ENCODE results near the gene TSPOAP1.
"Not testable (repeated sequence)": the region's sequence is repeated elsewhere in the genome, so short reads cannot be mapped to it uniquely, and the experiment has no call there.

Gene TSPOAP1

GRCh38 chr17:58351831-58352595, 23.4 kb upstream of the TSPOAP1 start, which contains the start of gene SUPT4H1:
TSS of gene SUPT4H1 (minus strand) at chr17:58352201. CDS start at chr17:58352135, 66 bp downstream.
- H3K9ac ChIP-seq (ENCODE audit: low read length in 2 of 2) = peak within 1 kb of the TSS; percentile 89 to 96
- no peaks in the 10 kb centered on the region for H3K27me3 ChIP-seq (ENCODE audit: control insufficient read depth in 1 of 2, insufficient read depth in 2 of 2, low read length in 2 of 2)
- H3K36me3 ChIP-seq (ENCODE audit: control insufficient read depth in 2 of 2, insufficient read depth in 2 of 2, low read length in 2 of 2) = peaks cover 28 to 29% of the 10 kb centered on the region in 2 donors
- H3K4me1 ChIP-seq (ENCODE audit: control insufficient read depth, insufficient read depth, low read length) = peaks cover 11% of the 10 kb centered on the region
- peak within 1 kb of the TSS; percentile 98 to 99 for H3K4me3 ChIP-seq (ENCODE audit: low read length in 2 of 2)
- H3K9me3 ChIP-seq (ENCODE audit: control insufficient read depth in 2 of 2, low read length in 2 of 2) = no peaks in the 10 kb centered on the region
- H3K27ac ChIP-seq (ENCODE audit: low read length) = peak within 1 kb of the TSS; percentile 90

- Histone ChIP-seq H3K27ac (ENCODE audit: low read length) (no peak overlapping the region), H3K27me3 (ENCODE audit: control insufficient read depth in 1 of 2, insufficient read depth in 2 of 2, low read length in 2 of 2) (no peaks in the 10 kb centered on the region), H3K9ac (ENCODE audit: low read length in 2 of 2) (peak overlapping the region; percentile 89 to 96), H3K4me1 (ENCODE audit: control insufficient read depth, insufficient read depth, low read length) (peaks cover 11% of the 10 kb centered on the region), H3K9me3 (ENCODE audit: control insufficient read depth in 2 of 2, low read length in 2 of 2) (no peaks in the 10 kb centered on the region), H3K36me3 (ENCODE audit: control insufficient read depth in 2 of 2, insufficient read depth in 2 of 2, low read length in 2 of 2) (peaks cover 35 to 37% of the 10 kb centered on the region in 2 donors), H3K4me3 (ENCODE audit: low read length in 2 of 2) (peak overlapping the region; percentile 98 to 99)
Observed at GRCh38 chr17:58351182-58351581, 22.6 kb upstream of the TSPOAP1 start.

- no peak overlapping the region for H3K4me3 ChIP-seq (ENCODE audit: low read length in 2 of 2)
- no peaks in the 10 kb centered on the region for H3K9me3 ChIP-seq (ENCODE audit: control insufficient read depth in 2 of 2, low read length in 2 of 2)
- H3K27me3 ChIP-seq (ENCODE audit: control insufficient read depth in 1 of 2, insufficient read depth in 2 of 2, low read length in 2 of 2) = no peaks in the 10 kb centered on the region
- no peak overlapping the region for H3K9ac ChIP-seq (ENCODE audit: low read length in 2 of 2)
- H3K36me3 ChIP-seq (ENCODE audit: control insufficient read depth in 2 of 2, insufficient read depth in 2 of 2, low read length in 2 of 2) = peaks cover 49 to 59% of the 10 kb centered on the region in 2 donors
- peaks cover 25% of the 10 kb centered on the region for H3K4me1 ChIP-seq (ENCODE audit: control insufficient read depth, insufficient read depth, low read length)
- no peak overlapping the region for H3K27ac ChIP-seq (ENCODE audit: low read length)
Observed at GRCh38 chr17:58348038-58348437, 19.4 kb upstream of the TSPOAP1 start.

- no peak overlapping the region for H3K27ac ChIP-seq (ENCODE audit: low read length)
- peaks cover 49 to 59% of the 10 kb centered on the region in 2 donors for H3K36me3 ChIP-seq (ENCODE audit: control insufficient read depth in 2 of 2, insufficient read depth in 2 of 2, low read length in 2 of 2)
- peaks cover 14% of the 10 kb centered on the region for H3K4me1 ChIP-seq (ENCODE audit: control insufficient read depth, insufficient read depth, low read length)
- no peaks in the 10 kb centered on the region for H3K27me3 ChIP-seq (ENCODE audit: control insufficient read depth in 1 of 2, insufficient read depth in 2 of 2, low read length in 2 of 2)
- H3K4me3 ChIP-seq (ENCODE audit: low read length in 2 of 2) = no peak overlapping the region
- H3K9me3 ChIP-seq (ENCODE audit: control insufficient read depth in 2 of 2, low read length in 2 of 2) = no peaks in the 10 kb centered on the region
- H3K9ac ChIP-seq (ENCODE audit: low read length in 2 of 2) = no peak overlapping the region
Observed at GRCh38 chr17:58345500-58345899, 16.9 kb upstream of the TSPOAP1 start.

GRCh38 chr17:58344791-58345157, 16.2 kb upstream of the TSPOAP1 start:
- Histone ChIP-seq H3K27me3 (ENCODE audit: control insufficient read depth in 1 of 2, insufficient read depth in 2 of 2, low read length in 2 of 2) (no peaks in the 10 kb centered on the region), H3K27ac (ENCODE audit: low read length) (peak overlapping the region; percentile 41), H3K9me3 (ENCODE audit: control insufficient read depth in 2 of 2, low read length in 2 of 2) (no peaks in the 10 kb centered on the region), H3K4me3 (ENCODE audit: low read length in 2 of 2) (no peak overlapping the region), H3K36me3 (ENCODE audit: control insufficient read depth in 2 of 2, insufficient read depth in 2 of 2, low read length in 2 of 2) (peaks cover 49 to 58% of the 10 kb centered on the region in 2 donors), H3K4me1 (ENCODE audit: control insufficient read depth, insufficient read depth, low read length) (peaks cover 14% of the 10 kb centered on the region), H3K9ac (ENCODE audit: low read length in 2 of 2) (no peak overlapping the region)

DNA sequence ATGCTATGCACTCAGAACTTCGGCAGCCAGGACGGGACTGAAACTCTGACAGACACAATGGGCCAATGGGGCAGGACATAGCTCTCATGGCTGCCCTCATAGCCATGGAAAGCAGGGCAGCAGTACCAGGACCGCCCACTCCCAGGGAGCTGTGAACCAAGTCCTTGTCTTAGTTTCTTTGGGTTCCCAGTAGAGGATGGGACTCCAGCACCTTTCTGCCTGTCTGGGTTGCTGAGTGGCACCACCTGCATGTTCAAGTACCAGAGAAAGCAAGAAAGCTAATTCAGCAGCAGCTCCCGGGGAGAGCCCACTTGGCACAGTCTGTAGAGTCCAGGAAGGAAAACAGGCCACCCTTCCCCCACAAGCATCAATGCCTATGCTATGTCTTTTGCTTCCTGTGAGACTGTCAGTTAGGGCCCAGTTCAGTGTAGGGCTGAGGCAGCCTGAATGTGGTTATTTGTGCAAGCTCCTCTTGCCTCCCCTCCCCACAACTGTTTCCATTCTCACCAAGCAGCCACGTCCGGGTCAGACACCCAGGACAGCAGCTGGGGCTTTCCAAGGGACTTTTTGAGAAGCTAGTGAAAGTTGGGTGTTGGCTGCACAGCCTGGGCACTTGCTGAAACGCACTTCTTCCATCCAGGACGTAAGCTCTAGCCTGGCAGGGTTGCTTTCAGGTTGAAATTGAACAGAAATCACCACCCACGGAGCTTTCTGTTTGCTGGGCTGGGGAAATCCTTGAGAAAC, 15.6 kb upstream of the TSPOAP1 start:
- Histone ChIP-seq H3K4me1 (ENCODE audit: control insufficient read depth, insufficient read depth, low read length) (peaks cover 14% of the 10 kb centered on the region), H3K36me3 (ENCODE audit: control insufficient read depth in 2 of 2, insufficient read depth in 2 of 2, low read length in 2 of 2) (peaks cover 43 to 52% of the 10 kb centered on the region in 2 donors), H3K27me3 (ENCODE audit: control insufficient read depth in 1 of 2, insufficient read depth in 2 of 2, low read length in 2 of 2) (no peaks in the 10 kb centered on the region), H3K9ac (ENCODE audit: low read length in 2 of 2) (peak overlapping the region in 1 of 2 donors; percentile 36), H3K9me3 (ENCODE audit: control insufficient read depth in 2 of 2, low read length in 2 of 2) (no peaks in the 10 kb centered on the region), H3K27ac (ENCODE audit: low read length) (peak overlapping the region; percentile 41), H3K4me3 (ENCODE audit: low read length in 2 of 2) (peak overlapping the region in 1 of 2 donors; percentile 1)

DNA sequence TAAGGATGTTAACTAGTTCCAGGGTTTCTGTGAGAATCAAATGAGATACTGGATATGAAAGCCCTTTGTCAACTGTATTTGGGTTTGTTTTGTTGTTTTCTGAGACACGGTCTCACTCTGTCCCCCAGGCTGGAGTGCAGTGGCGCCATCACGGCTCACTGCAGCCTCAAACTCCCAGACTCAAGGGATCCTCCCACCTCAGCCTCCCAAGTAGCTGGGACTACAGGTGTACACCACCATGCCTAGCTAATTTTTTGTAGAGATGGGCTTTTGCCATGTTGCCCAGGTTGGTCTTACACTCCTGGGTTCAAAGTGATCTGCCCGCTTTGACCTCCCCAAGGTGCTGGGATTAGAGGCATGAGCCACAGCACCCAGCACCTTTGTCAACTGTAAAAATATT, 14.5 kb upstream of the TSPOAP1 start:
- peak overlapping the region; percentile 41 for H3K27ac ChIP-seq (ENCODE audit: low read length)
- H3K9ac ChIP-seq (ENCODE audit: low read length in 2 of 2) = no peak overlapping the region
- peaks cover 32 to 41% of the 10 kb centered on the region in 2 donors for H3K36me3 ChIP-seq (ENCODE audit: control insufficient read depth in 2 of 2, insufficient read depth in 2 of 2, low read length in 2 of 2)
- H3K9me3 ChIP-seq (ENCODE audit: control insufficient read depth in 2 of 2, low read length in 2 of 2) = no peaks in the 10 kb centered on the region
- no peaks in the 10 kb centered on the region for H3K27me3 ChIP-seq (ENCODE audit: control insufficient read depth in 1 of 2, insufficient read depth in 2 of 2, low read length in 2 of 2)
- no peak overlapping the region for H3K4me3 ChIP-seq (ENCODE audit: low read length in 2 of 2)
- H3K4me1 ChIP-seq (ENCODE audit: control insufficient read depth, insufficient read depth, low read length) = peaks cover 19% of the 10 kb centered on the region

DNA sequence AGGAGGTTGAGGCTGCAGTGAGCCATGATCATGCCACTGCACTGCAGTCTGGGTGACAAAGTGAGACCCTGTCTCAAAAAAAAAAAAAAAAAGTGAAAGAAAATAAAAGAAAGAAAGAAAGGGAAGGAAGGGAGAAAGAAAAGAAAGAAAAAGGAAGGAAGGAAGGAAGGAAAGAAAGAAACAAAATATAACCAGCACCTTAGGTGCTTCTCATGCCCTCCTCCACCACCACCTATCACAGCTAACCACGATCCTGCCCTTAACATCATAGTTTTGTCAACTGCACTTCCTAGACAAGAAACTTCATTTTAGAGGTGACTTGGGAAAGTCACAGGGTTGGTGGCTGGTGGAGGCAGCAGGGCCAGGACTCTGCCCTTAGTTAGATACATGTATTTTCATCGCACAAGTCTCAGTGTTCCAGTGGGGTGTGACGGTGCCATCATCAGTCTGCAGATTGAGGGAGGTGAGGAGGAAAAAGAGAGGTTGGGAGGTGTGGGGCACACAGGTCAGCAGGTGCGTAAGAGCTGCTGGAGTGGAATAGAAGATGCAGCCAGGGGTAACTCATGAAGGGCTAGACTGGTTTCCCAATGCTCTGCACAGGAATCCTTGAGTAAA, 13.4 kb upstream of the TSPOAP1 start:
- peaks cover 21 to 30% of the 10 kb centered on the region in 2 donors for H3K36me3 ChIP-seq (ENCODE audit: control insufficient read depth in 2 of 2, insufficient read depth in 2 of 2, low read length in 2 of 2)
- H3K27me3 ChIP-seq (ENCODE audit: control insufficient read depth in 1 of 2, insufficient read depth in 2 of 2, low read length in 2 of 2) = no peaks in the 10 kb centered on the region
- H3K4me3 ChIP-seq (ENCODE audit: low read length in 2 of 2) = no peak overlapping the region
- no peak overlapping the region for H3K27ac ChIP-seq (ENCODE audit: low read length)
- peaks cover 28% of the 10 kb centered on the region for H3K4me1 ChIP-seq (ENCODE audit: control insufficient read depth, insufficient read depth, low read length)
- H3K9ac ChIP-seq (ENCODE audit: low read length in 2 of 2) = no peak overlapping the region
- H3K9me3 ChIP-seq (ENCODE audit: control insufficient read depth in 2 of 2, low read length in 2 of 2) = no peaks in the 10 kb centered on the region

DNA sequence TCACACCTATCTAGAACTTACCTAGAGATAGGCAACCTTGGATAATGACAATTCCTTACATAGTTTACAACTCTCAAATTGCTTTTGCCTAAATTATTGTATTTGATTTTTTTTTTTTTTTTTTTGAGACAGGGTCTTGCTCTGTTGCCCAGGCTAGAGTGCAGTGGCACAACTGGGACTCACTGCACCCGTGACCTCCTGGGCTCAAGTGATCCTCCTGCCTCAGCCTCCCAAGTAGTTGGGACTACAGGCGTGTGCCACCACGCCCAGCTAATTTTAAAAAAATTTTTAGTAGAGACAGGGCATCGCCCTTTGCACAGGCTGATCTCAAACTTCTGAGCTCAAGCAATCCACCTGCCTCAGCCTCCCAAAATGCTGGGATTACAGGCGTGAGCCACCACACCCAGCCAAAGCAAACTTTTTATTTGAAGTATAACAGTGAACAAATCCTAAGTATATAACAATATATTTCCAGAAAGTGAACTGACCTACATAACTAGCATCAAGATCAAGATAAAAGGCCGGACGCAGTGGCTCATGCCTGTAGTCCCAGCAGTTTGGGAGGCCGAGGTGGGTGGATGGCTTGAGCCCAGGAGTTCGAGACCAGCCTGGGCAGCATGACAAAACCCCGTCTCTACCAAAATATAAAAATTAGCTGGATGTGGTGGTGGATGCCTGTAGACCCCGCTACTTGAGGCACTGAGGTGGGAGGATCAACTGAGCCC, 12.7 kb upstream of the TSPOAP1 start:
- H3K27me3 ChIP-seq (ENCODE audit: control insufficient read depth in 1 of 2, insufficient read depth in 2 of 2, low read length in 2 of 2); H3K9ac ChIP-seq (ENCODE audit: low read length in 2 of 2); H3K9me3 ChIP-seq (ENCODE audit: control insufficient read depth in 2 of 2, low read length in 2 of 2); H3K4me3 ChIP-seq (ENCODE audit: low read length in 2 of 2); H3K27ac ChIP-seq (ENCODE audit: low read length): not testable (repeated sequence)
- peaks cover 15 to 23% of the 10 kb centered on the region in 2 donors for H3K36me3 ChIP-seq (ENCODE audit: control insufficient read depth in 2 of 2, insufficient read depth in 2 of 2, low read length in 2 of 2)
- peaks cover 32% of the 10 kb centered on the region for H3K4me1 ChIP-seq (ENCODE audit: control insufficient read depth, insufficient read depth, low read length)

GRCh38 chr17:58340405-58340876, 11.8 kb upstream of the TSPOAP1 start:
- Histone ChIP-seq H3K9me3 (ENCODE audit: control insufficient read depth in 2 of 2, low read length in 2 of 2) (no peaks in the 10 kb centered on the region), H3K9ac (ENCODE audit: low read length in 2 of 2) (no peak overlapping the region), H3K27ac (ENCODE audit: low read length) (no peak overlapping the region), H3K36me3 (ENCODE audit: control insufficient read depth in 2 of 2, insufficient read depth in 2 of 2, low read length in 2 of 2) (peaks cover 6 to 14% of the 10 kb centered on the region in 2 donors), H3K27me3 (ENCODE audit: control insufficient read depth in 1 of 2, insufficient read depth in 2 of 2, low read length in 2 of 2) (peaks cover 2 to 3% of the 10 kb centered on the region in 2 donors), H3K4me1 (ENCODE audit: control insufficient read depth, insufficient read depth, low read length) (peaks cover 34% of the 10 kb centered on the region), H3K4me3 (ENCODE audit: low read length in 2 of 2) (no peak overlapping the region)

All from stomach smooth muscle (tissue), 2 donors.